Thyroid gland (tissue), 4 donors: ENCODE data around the gene CYP2S1.

Experiments used
- POLR2A ChIP-seq, 2 donors: fragments of 450-650 bp; IDR thresholded peaks; one replicate each; pipeline ENCODE4 v1.6.1; 2017; ENCODE audit warnings: antibody characterized with exemption in 2 of 2, mild to moderate bottlenecking in 2 of 2, moderate library complexity in 1 of 2
- TF ChIP-seq, protein P1 (sequence below), 6 experiments: fragments of 200-600 bp in 3 of 6; fragments of 450-650 bp in 3 of 6; sonication (generic) in 3 of 6; IDR thresholded peaks; one replicate each; pipeline ENCODE4 v1.5.1; 2016 to 2019; ENCODE audit warnings: antibody characterized with exemption in 6 of 6, mild to moderate bottlenecking in 2 of 6, inconsistent platforms in 1 of 6, moderate library complexity in 1 of 6

DNA sequence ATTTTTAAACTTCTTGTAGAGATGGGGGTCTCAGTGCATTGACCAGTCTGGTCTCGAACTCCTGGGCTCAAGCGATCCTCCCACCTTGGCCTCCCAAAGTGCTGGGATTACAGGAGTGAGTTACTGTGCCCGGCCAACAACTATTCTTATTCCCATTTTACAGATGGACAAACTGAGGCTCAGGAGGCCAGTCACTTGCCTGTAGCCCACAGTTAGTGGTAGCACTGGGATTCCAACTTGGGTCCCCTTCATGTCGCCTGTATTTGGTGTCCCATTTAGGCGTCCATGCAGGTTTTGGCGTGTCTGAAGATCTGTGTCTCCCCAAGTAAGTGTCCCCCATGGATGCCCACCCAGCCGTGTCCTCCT lies 25.2 kb downstream of the CYP2S1 start:
- TF ChIP-seq, protein P1, sequence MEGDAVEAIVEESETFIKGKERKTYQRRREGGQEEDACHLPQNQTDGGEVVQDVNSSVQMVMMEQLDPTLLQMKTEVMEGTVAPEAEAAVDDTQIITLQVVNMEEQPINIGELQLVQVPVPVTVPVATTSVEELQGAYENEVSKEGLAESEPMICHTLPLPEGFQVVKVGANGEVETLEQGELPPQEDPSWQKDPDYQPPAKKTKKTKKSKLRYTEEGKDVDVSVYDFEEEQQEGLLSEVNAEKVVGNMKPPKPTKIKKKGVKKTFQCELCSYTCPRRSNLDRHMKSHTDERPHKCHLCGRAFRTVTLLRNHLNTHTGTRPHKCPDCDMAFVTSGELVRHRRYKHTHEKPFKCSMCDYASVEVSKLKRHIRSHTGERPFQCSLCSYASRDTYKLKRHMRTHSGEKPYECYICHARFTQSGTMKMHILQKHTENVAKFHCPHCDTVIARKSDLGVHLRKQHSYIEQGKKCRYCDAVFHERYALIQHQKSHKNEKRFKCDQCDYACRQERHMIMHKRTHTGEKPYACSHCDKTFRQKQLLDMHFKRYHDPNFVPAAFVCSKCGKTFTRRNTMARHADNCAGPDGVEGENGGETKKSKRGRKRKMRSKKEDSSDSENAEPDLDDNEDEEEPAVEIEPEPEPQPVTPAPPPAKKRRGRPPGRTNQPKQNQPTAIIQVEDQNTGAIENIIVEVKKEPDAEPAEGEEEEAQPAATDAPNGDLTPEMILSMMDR (IDR thresholded peaks at IDR 0.05): no peak
- no peak for TF ChIP-seq POLR2A (IDR thresholded peaks at IDR 0.05)
